Tibial nerve (tissue), 4 donors: Measurements from ENCODE around the gene RNF217. TPM values are rescaled to one million over a fixed set of nuclear protein-coding genes. Genes with fewer than 3 reads are reported as not detected.

Experiments used
- DNase-seq, 2 donors: peaks; one replicate each; pipeline ENCODE4 v3.0.0-alpha.2; 2019; ENCODE audit warnings: low spot score in 2 of 2
- H3K27ac ChIP-seq, 4 donors: fragments of 200-600 bp; sonication (generic) in 3 of 4; one replicate each; pipeline ENCODE4 v1.5.1; 2017 to 2019; ENCODE audit warnings: mild to moderate bottlenecking in 1 of 4
- H3K27me3 ChIP-seq, 2 donors: fragments of 200-600 bp; sonication (generic) in 1 of 2; one replicate each; pipeline versions ENCODE4 v1.5.1 to v1.6.0; 2017 to 2019
- H3K36me3 ChIP-seq, 3 donors: fragments of 200-600 bp; sonication (generic); one replicate each; pipeline ENCODE4 v1.5.1; 2018 to 2019
- H3K4me1 ChIP-seq, 4 donors: fragments of 200-600 bp; sonication (generic) in 3 of 4; one replicate each; pipeline ENCODE4 v1.5.1; 2017 to 2019
- H3K4me3 ChIP-seq, 4 donors: fragments of 200-600 bp; sonication (generic) in 3 of 4; one replicate each; pipeline ENCODE4 v1.5.1; 2017 to 2019; ENCODE audit warnings: mild to moderate bottlenecking in 1 of 4, moderate library complexity in 1 of 4
- H3K9me3 ChIP-seq, 4 donors: fragments of 200-600 bp; sonication (generic) in 3 of 4; one replicate each; pipeline ENCODE4 v1.5.1; 2017 to 2019
- EP300 ChIP-seq, 2 donors: sonication (generic); formaldehyde crosslinking; IDR thresholded peaks; one replicate each; pipeline ENCODE4 v1.6.1; 2017; ENCODE audit warnings: antibody characterized with exemption in 2 of 2, mild to moderate bottlenecking in 1 of 2
- POLR2A ChIP-seq, 2 donors: fragments of 450-650 bp; IDR thresholded peaks; one replicate each; pipeline ENCODE4 v1.6.1; 2017; ENCODE audit warnings: antibody characterized with exemption in 2 of 2, mild to moderate bottlenecking in 2 of 2, moderate library complexity in 2 of 2
- WGBS, 2 donors: methylation state at CpG; one replicate each; pipeline ENCODE4 v1.1.5; 2018; 5-methylcytosine and 5-hydroxymethylcytosine counted together
- total RNA-seq, 4 donors: library from RNA; depleted of rRNA; stranded (reverse); fragments of >200 nt; gene quantifications; one replicate each; pipeline ENCODE4 v1.1.0, GENCODE V29; 2016
- TF ChIP-seq, protein P1 (sequence below), 5 experiments: fragments of 200-600 bp in 3 of 5; fragments of 450-650 bp in 2 of 5; sonication (generic) in 3 of 5; IDR thresholded peaks; one replicate each; pipeline ENCODE4 v1.5.1; 2016 to 2019; ENCODE audit warnings: antibody characterized with exemption in 5 of 5, mild to moderate bottlenecking in 3 of 5, moderate library complexity in 2 of 5

The RNF217 gene
- total RNA-seq, 4 donors from 2014 or later = 26.7 to 40.2 (median 35.5) TPM

DNA sequence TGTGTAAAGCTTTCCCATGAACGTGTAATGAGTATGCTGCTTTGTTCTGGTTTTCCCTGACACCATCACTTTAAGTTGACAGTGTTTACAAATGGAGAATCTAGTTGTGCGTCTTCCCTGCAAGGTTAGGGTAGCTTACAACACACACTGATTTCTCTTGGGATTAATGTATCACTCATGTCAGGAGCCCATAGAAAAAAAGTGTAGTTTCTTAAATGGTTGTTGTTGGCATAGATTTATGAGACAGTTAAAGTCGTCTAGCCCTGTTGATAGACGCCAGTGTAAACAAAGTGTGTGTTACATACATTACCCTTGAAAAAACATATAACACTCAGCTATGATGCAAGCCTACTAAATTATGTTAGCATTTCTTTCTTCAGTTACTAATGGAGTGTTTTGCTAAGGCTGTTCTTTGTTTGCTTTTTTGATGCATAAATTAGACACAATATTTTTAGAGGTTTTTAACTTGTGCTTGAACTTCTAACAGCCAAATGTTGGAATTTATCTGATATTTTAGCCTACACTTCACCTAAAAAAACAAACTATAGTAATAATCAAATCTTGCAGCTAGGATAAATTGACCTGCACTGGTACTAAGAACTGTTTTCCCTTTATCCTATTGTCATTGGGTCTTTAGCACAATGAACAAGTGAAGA is 88.6 kb downstream of the RNF217 start:
- peaks cover 0 to 4% (median 0%) of the 10 kb centered on the region in 4 donors for H3K4me1 ChIP-seq
- no peak overlapping the region for H3K4me3 ChIP-seq
- no peak overlapping the region for H3K27ac ChIP-seq
- TF ChIP-seq, protein P1, sequence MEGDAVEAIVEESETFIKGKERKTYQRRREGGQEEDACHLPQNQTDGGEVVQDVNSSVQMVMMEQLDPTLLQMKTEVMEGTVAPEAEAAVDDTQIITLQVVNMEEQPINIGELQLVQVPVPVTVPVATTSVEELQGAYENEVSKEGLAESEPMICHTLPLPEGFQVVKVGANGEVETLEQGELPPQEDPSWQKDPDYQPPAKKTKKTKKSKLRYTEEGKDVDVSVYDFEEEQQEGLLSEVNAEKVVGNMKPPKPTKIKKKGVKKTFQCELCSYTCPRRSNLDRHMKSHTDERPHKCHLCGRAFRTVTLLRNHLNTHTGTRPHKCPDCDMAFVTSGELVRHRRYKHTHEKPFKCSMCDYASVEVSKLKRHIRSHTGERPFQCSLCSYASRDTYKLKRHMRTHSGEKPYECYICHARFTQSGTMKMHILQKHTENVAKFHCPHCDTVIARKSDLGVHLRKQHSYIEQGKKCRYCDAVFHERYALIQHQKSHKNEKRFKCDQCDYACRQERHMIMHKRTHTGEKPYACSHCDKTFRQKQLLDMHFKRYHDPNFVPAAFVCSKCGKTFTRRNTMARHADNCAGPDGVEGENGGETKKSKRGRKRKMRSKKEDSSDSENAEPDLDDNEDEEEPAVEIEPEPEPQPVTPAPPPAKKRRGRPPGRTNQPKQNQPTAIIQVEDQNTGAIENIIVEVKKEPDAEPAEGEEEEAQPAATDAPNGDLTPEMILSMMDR (IDR thresholded peaks at IDR 0.05) = no peak
- no peak for TF ChIP-seq EP300 (IDR thresholded peaks at IDR 0.05)
- TF ChIP-seq POLR2A (IDR thresholded peaks at IDR 0.05) = no peak
- WGBS, 2 donors = 53 to 55% methylated on average over 4 of the region's 4 CpGs
- H3K9me3 ChIP-seq = no peaks in the 10 kb centered on the region
- no peaks in the 10 kb centered on the region for H3K27me3 ChIP-seq
- no peak for DNase-seq
- H3K36me3 ChIP-seq = peaks cover 0 to 13% (median 0%) of the 10 kb centered on the region in 3 donors

DNA sequence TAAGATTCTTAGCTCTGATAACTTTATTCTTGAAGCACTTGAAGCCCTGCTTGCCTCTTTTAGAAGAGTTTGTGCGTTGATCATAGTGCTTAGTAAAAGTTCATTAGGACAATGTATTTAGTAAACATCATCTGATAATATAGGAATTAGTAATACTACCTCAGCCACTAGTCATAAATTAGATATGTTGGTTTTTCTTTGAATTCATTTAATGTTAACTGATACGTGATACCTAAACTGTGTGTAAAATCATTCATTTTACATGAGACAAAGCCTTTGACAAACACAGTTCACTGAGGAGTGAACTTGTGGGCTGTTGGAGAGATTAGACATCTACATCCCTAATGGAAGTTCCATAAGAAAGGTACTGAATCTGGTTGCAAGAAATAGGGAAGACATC is 91.6 kb downstream of the RNF217 start:
- WGBS, 2 donors = 97% methylated on average over 2 of the region's 2 CpGs
- H3K27me3 ChIP-seq = no peaks in the 10 kb centered on the region
- TF ChIP-seq POLR2A (IDR thresholded peaks at IDR 0.05) = no peak
- TF ChIP-seq, protein P1 (IDR thresholded peaks at IDR 0.05) = no peak
- no peak for TF ChIP-seq EP300 (IDR thresholded peaks at IDR 0.05)
- no peak overlapping the region for H3K27ac ChIP-seq
- peaks cover 0 to 4% (median 0%) of the 10 kb centered on the region in 3 donors for H3K36me3 ChIP-seq
- no peak overlapping the region for H3K4me3 ChIP-seq
- no peak for DNase-seq
- peaks cover 0 to 8% (median 0%) of the 10 kb centered on the region in 4 donors for H3K4me1 ChIP-seq
- H3K9me3 ChIP-seq = no peaks in the 10 kb centered on the region

DNA sequence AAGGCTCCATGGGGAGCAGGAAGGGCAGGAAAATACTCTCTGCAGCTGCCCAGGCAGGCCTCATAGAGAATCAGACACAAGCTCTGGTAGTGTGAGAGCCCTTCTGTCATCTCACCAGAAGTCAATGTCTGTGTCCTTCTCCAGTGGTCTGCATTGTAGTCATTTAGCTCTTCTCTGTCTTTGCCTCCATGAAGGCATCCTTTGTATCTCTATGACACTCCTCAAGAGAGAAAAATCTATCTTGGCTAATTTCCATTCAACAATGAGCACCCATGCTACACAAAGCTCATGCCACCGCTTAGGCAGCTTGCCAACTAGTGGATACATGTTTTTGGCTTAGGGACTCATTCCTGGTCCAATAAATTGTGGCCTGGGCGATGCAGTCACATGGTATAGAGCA is 92.1 kb downstream of the RNF217 start:
- Histone ChIP-seq H3K4me1 (peaks cover 0 to 8% (median 0%) of the 10 kb centered on the region in 4 donors), H3K27ac (no peak overlapping the region), H3K27me3 (no peaks in the 10 kb centered on the region), H3K9me3 (no peaks in the 10 kb centered on the region), H3K4me3 (no peak overlapping the region), H3K36me3 (peaks cover 0 to 4% (median 0%) of the 10 kb centered on the region in 3 donors)
- 91 to 96% methylated on average over 2 of the region's 2 CpGs for WGBS, 2 donors
- DNase-seq = no peak
- no peak for TF ChIP-seq EP300 (IDR thresholded peaks at IDR 0.05)
- TF ChIP-seq, protein P1 (IDR thresholded peaks at IDR 0.05) = no peak

DNA sequence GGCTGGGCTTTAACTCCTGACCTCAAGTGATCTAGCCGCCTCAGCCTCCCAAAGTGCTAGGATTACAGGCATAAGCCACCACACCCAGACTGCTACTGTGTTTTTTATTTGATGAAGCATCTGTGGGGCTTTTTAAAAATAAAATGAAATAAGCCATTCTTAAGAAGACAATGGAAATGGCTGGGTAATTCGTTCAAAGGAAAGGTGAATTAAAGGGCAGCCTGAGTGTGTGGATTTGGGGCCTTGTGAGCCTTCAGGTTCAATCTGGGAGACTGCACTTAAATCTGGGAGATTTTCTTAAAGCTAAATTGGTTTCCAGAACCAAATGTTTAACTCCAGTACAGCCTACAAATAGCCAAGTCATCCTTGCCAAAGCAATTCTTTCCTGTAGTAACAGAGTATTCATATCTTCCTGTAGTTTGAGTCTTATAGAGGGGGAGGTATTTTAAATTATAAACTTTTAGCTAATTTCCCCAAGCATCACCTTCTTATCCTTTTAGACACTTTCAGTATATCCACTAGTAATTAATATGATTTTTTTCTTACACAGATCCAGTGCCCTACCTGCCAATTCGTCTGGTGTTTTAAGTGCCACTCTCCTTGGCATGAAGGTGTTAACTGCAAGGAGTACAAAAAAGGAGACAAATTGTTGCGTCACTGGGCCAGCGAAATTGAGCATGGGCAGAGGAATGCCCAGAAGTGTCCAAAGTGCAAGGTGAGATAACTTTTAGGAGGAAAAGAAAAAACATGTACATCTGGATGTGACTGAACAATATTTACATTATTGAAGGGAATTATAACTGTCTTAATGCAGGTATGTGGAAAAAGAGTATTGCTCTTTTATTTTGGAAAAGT is 95.4 kb downstream of the RNF217 start:
- peaks cover 0 to 8% (median 1%) of the 10 kb centered on the region in 4 donors for H3K4me1 ChIP-seq
- H3K9me3 ChIP-seq = no peaks in the 10 kb centered on the region
- no peak overlapping the region for H3K27ac ChIP-seq
- H3K27me3 ChIP-seq = no peaks in the 10 kb centered on the region
- WGBS, 2 donors = 71 to 74% methylated on average over 5 of the region's 5 CpGs
- no peak overlapping the region for H3K4me3 ChIP-seq
- H3K36me3 ChIP-seq = peaks cover 0 to 6% (median 0%) of the 10 kb centered on the region in 3 donors
- DNase-seq = no peak
- no peak for TF ChIP-seq POLR2A (IDR thresholded peaks at IDR 0.05)

DNA sequence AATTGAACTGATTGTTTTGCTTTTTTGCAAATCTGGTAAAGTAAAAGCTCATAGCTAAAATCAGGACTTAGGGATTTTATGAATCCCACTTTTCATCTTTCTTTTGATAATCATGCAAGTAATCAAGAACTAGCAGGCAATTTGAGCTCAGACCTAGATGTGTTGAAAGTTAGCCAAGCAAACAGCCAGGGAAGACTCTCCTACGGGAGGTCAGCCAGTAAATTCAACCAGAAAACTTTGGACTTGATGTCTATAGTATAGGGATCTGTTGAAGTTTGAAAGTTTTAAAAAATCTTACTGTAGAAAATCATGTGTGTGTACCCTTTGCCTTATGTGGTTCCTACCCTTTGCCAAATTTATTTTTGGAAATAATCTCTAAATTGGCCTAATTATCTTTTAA is 96.3 kb downstream of the RNF217 start:
- DNase-seq = no peak
- peaks cover 0 to 6% (median 0%) of the 10 kb centered on the region in 3 donors for H3K36me3 ChIP-seq
- TF ChIP-seq, protein P1 (IDR thresholded peaks at IDR 0.05) = no peak
- TF ChIP-seq POLR2A (IDR thresholded peaks at IDR 0.05) (no peak), EP300 (IDR thresholded peaks at IDR 0.05) (no peak)
- H3K9me3 ChIP-seq = no peaks in the 10 kb centered on the region
- H3K4me3 ChIP-seq = no peak overlapping the region
- H3K27ac ChIP-seq = no peak overlapping the region
- 53 to 71% methylated on average over 1 of the region's 1 CpG for WGBS, 2 donors
- peaks cover 0 to 8% (median 1%) of the 10 kb centered on the region in 4 donors for H3K4me1 ChIP-seq
- no peaks in the 10 kb centered on the region for H3K27me3 ChIP-seq
